IPS-15b (cell line): Measurements from ENCODE around the gene DDX42.

Source experiments
- H3K27me3 ChIP-seq: one replicate; pipeline ENCODE4 v1.6.1; 2013; ENCODE audit warnings: low read length; ENCODE audit not compliant: control insufficient read depth, insufficient read depth
- H3K36me3 ChIP-seq: one replicate; pipeline ENCODE4 v1.6.1; 2013; ENCODE audit warnings: low read length; ENCODE audit not compliant: control insufficient read depth, insufficient read depth
- H3K4me1 ChIP-seq: one replicate; pipeline ENCODE4 v1.6.1; 2013; ENCODE audit warnings: mild to moderate bottlenecking, low read length; ENCODE audit not compliant: control insufficient read depth, insufficient read depth
- H3K4me3 ChIP-seq: one replicate; pipeline ENCODE4 v1.5.1; 2013; ENCODE audit warnings: low read depth, low read length
- H3K9ac ChIP-seq: one replicate; pipeline ENCODE4 v1.6.1; 2013; ENCODE audit warnings: low read depth, mild to moderate bottlenecking, low read length
- H3K9me3 ChIP-seq: one replicate; pipeline ENCODE4 v1.6.1; 2013; ENCODE audit warnings: mild to moderate bottlenecking, low read length; ENCODE audit not compliant: control insufficient read depth, insufficient read depth

DDX42 gene

DNA sequence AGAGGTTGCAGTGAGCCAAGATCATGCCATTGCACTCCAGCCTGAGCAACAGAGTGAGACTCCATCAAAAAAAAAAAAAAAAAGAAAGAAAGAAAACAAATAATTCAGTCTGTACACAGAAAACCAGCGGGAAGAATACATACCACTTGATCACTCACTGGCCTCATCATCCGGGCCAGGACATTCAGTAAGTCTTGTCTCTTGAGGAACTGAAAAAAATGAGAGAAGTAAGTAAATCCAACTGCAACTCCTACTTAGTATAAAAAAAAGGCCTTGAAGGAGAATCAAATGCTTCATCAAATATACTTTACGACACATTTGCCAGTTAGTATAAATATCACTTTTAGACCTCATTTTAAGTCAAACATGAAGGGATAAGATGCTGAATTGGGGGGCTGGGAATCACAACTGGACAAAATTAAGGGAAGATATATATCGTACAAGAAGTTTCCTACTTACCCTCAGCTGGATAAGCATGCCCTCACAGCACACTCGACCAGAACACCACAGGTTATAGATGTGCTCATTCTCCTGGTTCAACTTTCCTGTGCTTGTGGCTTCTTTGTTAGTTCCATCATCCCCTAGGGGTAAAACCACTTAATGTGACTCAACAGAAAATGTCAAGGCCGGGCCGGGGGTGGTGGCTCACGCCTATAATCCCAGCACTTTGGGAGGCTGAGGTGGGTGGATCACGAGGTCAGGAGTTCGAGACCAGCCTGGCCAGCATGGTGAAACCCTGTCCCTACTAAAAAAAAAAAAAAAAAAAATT, 13.0 kb upstream of the DDX42 start:
- Histone ChIP-seq H3K9me3 (no peaks in the 10 kb centered on the region), H3K4me3 (no peak overlapping the region), H3K27me3 (no peaks in the 10 kb centered on the region), H3K36me3 (peaks cover 31% of the 10 kb centered on the region), H3K4me1 (no peaks in the 10 kb centered on the region), H3K9ac (no peak overlapping the region)

GRCh38 chr17:63762161-63763078, 11.6 kb upstream of the DDX42 start:
- H3K9me3 ChIP-seq = no peaks in the 10 kb centered on the region
- no peak overlapping the region for H3K4me3 ChIP-seq
- no peaks in the 10 kb centered on the region for H3K27me3 ChIP-seq
- H3K4me1 ChIP-seq = no peaks in the 10 kb centered on the region
- H3K36me3 ChIP-seq = peaks cover 21% of the 10 kb centered on the region
- H3K9ac ChIP-seq = no peak overlapping the region

DNA sequence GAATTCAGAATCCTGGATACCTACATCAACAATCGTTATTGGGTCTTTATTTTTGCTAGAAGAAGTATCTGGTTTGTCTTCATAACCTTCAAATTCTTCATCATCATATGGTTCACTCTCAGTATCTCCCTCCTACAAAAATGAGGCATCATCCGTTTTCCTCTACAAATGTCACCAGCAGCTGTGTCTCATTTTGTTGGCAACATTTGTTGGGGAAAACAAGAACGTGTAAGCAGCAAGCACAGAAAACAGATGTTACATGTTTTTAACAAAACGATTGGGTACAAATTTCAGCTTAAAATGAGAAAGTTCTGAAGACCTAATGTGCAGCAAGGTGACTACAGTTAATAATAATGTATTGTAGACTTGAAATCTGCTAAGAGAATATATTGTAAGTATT, 9.3 kb upstream of the DDX42 start:
- Histone ChIP-seq H3K27me3 (no peaks in the 10 kb centered on the region), H3K4me3 (no peak overlapping the region), H3K4me1 (no peaks in the 10 kb centered on the region), H3K9ac (no peak overlapping the region), H3K9me3 (no peaks in the 10 kb centered on the region), H3K36me3 (peaks cover 10% of the 10 kb centered on the region)

GRCh38 chr17:63766754-63767153, 7.2 kb upstream of the DDX42 start:
- Histone ChIP-seq H3K4me3 (no peak overlapping the region), H3K9ac (no peak overlapping the region)

DNA sequence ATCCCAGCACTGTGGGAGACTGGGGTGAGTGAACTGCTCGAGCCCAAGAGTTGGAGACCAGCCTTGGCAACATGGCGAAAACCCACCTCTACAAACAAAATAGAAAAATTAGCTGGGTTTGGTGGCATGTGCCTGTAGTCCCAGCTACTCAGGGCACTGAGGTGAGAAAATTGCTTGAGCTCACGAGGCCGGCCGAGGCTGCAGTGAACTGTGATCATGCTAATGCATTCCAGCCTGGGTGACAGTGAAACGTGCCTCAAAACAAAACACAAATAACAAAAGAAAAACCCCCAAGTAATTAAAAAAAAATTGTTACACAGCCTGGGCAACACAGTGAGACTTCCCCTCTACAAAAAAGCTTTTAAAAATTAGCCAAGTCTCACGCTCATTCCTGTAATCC, 5.5 kb upstream of the DDX42 start:
- Histone ChIP-seq H3K27me3 (no peaks in the 10 kb centered on the region), H3K4me3 (no peak overlapping the region), H3K4me1 (no peaks in the 10 kb centered on the region), H3K9me3 (no peaks in the 10 kb centered on the region), H3K9ac (no peak overlapping the region), H3K36me3 (no peaks in the 10 kb centered on the region)

More at GRCh38 chr17:63766754-63767153, 7.2 kb upstream of the DDX42 start:
- H3K36me3 ChIP-seq = peaks cover 6% of the 10 kb centered on the region
- no peaks in the 10 kb centered on the region for H3K9me3 ChIP-seq
- H3K27me3 ChIP-seq = no peaks in the 10 kb centered on the region
- no peaks in the 10 kb centered on the region for H3K4me1 ChIP-seq

DNA sequence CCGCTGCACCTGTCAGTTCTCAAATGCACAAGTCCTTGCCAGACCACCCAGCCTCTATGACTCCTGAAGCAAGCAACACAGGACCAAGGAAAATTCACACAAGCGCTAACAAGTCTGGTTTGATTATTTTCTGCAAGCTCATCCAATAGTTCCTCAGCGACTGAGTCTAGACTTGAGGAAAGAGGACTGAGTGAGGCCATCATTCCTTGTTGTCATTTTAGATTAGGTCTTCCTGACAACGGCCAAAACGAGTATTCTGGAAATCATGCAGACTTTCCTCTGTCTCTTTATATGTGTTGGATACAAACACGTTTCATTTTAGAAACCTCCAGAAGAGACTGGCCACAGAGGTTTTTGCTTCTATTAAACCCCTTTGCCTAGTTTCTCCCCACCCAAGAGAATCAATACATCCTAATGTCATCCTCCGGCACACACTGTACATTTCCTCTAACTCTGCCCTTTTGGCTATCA, 1.1 kb upstream of the DDX42 start:
- Histone ChIP-seq H3K36me3 (no peaks in the 10 kb centered on the region), H3K27me3 (no peaks in the 10 kb centered on the region), H3K9me3 (no peaks in the 10 kb centered on the region), H3K9ac (peak overlapping the region; percentile 82), H3K4me3 (peak overlapping the region; percentile 94), H3K4me1 (no peaks in the 10 kb centered on the region)

DNA sequence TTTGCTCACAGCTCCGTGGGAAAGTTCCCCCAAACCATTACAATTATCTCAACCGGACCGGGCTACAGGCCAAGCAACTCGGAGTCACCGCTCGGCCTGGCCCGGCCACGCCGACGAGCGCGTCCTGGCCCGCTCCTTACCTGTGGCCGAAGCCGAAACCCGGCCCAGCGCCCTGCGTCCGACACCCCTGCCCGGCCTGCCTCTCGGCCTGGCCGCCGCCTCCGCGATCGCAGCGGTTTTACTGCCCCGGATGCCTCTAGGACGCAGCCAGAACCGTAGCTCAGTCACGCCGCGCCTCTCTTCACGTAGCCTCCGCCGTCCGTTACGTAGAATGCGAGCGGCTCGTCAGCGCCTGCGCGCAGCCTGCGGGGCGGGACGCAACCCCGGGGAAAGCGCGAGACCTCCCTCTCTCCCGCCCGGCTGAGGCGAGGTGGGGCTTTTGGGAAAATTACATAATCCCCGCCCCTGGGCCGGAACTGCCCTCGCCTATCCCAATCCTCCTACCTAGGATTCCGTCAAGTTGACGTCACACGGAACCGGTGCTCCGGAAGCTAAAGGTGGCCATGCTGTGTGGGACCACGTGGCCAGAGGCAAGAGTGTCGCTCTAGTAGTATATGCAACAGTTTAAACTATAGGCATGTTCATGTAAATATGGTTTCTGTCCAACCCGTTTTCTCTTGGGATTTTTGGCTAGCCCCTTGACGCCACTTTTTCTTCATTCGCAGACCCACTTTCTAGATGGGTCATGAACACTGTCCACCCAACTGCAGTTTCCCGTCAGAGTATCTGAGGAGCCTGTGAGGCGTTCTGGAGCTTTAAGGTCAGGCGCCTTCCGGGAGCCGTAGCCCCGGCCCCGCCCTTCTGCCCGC, 464 bp upstream of the DDX42 start, which contains the start of gene CCDC47:
Gene CCDC47, minus strand, starts transcription at position 326 of the 869 bp plus-strand sequence. CDS start 7,422 bp downstream, outside the sequence.
- H3K4me1 ChIP-seq = no peaks in the 10 kb centered on the region
- no peaks in the 10 kb centered on the region for H3K27me3 ChIP-seq
- H3K9ac ChIP-seq = peak within 1 kb of the TSS; percentile 95
- H3K36me3 ChIP-seq = no peaks in the 10 kb centered on the region
- H3K9me3 ChIP-seq = no peaks in the 10 kb centered on the region
- H3K4me3 ChIP-seq = peak within 1 kb of the TSS; percentile 94

DNA sequence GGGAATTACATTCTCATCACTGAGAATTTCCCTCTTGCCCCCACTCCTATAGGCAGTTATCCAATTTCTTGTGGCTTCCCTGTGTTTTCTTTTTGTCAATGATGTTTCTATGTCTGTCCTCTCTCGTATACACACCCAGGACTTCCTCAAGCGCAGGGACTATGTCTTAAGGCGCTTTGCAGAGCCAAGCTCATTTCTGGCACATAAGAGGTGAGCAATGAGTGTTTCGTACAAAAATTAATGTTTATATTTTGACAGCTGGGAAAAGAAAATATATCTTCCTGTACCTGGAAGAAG, 947 bp downstream of the DDX42 start:
- H3K36me3 ChIP-seq = no peaks in the 10 kb centered on the region
- peak overlapping the region; percentile 91 for H3K4me3 ChIP-seq

DNA sequence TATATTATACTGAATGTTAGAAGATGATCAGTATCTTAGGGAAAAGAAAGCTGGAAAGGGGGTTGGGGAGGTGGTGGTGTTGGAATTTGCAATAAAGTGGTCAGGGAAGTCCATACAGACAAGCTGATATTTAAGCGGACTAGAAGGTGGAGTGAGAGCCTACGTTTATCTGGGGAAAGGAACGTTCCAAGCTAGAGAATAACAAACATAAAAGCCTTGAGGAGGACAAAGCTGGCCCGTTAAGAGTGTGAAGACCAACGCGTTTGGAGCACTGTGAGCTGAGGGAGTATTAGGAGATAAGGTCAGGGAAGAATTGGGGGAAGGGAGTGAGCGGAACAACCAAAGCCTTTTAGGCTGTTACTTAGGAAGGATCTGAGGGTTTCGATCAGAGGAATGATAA, 1.4 kb downstream of the DDX42 start:
- Histone ChIP-seq H3K36me3 (no peaks in the 10 kb centered on the region), H3K27me3 (no peaks in the 10 kb centered on the region), H3K4me3 (peak overlapping the region; percentile 91), H3K9ac (peak overlapping the region; percentile 19), H3K4me1 (no peaks in the 10 kb centered on the region), H3K9me3 (no peaks in the 10 kb centered on the region)

More for the DNA sequence above, 947 bp downstream of the DDX42 start:
- no peaks in the 10 kb centered on the region for H3K4me1 ChIP-seq
- H3K9me3 ChIP-seq = no peaks in the 10 kb centered on the region
- no peaks in the 10 kb centered on the region for H3K27me3 ChIP-seq
- peak overlapping the region; percentile 89 for H3K9ac ChIP-seq

- H3K9ac ChIP-seq = no peak overlapping the region
- H3K27me3 ChIP-seq = no peaks in the 10 kb centered on the region
- no peak overlapping the region for H3K4me3 ChIP-seq
- no peaks in the 10 kb centered on the region for H3K4me1 ChIP-seq
- no peaks in the 10 kb centered on the region for H3K36me3 ChIP-seq
- H3K9me3 ChIP-seq = no peaks in the 10 kb centered on the region
These were observed 6.5 kb downstream of the DDX42 start for GRCh38 chr17:63780507-63780906.

DNA sequence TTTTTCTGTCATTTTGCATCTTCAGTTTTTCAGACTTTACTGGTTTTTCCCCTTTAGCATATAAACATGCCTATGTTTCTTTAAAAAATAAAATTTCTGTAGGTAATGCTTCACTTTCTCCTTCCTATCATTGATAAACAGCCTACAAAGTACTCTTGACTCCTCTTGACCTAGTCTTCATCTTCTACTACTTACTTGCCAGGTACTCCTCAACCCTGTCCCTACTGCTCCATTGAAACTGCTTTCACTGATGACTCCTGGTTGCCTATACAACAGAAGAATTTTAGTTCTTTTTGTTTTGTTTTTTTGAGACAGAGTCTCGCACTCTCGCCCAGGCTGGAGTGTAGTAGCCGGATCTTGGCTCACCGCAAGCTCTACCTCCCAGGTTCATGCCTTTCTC, 7.0 kb downstream of the DDX42 start:
- no peaks in the 10 kb centered on the region for H3K9me3 ChIP-seq
- H3K4me1 ChIP-seq = no peaks in the 10 kb centered on the region
- H3K36me3 ChIP-seq = no peaks in the 10 kb centered on the region
- H3K27me3 ChIP-seq = no peaks in the 10 kb centered on the region
- no peak overlapping the region for H3K9ac ChIP-seq
- no peak overlapping the region for H3K4me3 ChIP-seq
